ENCODE data around the gene ROR1.
A peak's percentile ranks its signal among the peaks of the same experiment; 100 is the strongest.

The ROR1 gene

GRCh38 chr1:63856924-63857323 lies 83.1 kb downstream of the ROR1 start:
- DNase-seq (ENCODE audit: low spot score), result no peak

DNA sequence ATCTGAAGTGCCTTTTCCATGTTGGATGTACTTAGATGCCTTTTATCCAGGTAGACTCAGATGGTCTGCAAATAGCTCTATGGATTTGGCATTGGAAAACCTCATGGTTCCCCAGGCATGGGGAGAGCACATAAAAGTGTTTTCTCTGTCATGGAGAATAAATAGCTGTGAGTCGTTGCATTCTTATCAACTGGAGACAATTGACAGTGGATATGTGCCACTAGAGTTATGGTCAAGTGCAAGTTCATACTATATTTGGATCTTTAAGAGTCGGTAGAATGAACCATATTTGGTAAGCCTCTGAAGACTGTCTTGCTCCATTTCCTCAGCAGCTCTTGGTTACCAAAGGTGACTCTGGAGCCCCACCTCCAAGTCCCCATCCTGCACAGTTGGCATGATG lies 83.7 kb downstream of the ROR1 start:
- no peak for DNase-seq (ENCODE audit: low spot score)

- no peak for DNase-seq (ENCODE audit: low spot score)
Measured at GRCh38 chr1:63858153-63858552, 84.3 kb downstream of the ROR1 start.

DNA sequence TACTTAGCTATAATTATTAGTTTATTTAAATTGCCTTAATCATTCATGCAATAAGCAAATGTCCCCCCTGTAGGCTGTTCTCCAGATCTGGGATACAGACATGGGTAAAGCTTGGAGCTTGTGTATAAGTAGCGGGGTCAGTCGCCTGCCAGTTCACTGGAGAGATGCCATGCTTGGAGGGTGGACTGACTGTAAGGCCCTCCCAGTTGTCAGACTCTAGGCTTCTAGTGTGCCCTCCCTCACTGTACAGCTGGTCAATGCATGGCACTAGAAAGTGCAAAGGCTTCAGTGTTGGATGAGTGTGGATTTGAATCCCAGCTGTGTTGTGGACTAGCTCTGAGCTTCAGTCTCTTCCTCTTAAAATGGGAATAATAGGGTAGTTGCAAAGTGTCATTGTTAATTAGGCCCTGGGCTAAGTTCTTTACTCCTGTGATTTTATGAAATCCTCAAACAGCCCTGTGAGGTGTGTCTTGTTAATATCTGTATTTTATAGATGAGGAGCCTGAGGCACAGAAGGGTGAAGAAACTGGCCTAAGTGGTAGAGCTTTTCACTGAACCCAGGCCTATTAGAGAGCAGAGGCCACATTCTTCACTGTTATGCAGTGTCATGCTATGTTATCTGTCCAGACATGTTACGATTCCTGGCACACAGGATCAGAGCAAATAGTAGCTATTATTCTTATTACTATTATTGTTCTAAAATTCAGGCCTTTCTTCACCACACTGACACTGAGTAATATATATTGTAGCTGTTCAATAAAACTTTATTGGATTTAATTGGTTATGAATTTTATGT lies 85.9 kb downstream of the ROR1 start:
- DNase-seq (ENCODE audit: low spot score), result no peak

- no peak for DNase-seq (ENCODE audit: low spot score)
Measured at GRCh38 chr1:63861052-63861691, 87.4 kb downstream of the ROR1 start.

DNA sequence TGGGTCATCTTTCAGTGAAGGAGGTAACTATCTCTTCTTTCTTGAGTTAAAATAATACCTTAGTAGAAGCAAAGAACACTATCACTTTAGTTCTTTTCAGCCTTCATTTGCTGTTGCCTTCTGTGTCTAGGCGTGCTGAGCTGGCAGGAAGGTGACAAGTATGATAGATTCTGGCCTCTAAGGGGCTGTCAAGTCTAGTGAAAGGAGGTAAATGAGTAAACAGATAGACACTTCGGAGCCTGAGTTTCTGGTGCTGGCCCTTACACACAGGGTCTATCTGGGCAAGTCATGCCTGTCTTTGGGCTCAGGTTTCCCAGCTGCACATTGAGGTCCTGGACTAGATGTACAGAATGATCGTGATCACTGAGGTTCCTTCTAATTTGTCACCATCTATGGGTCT lies 89.3 kb downstream of the ROR1 start:
- DNase-seq (ENCODE audit: low spot score), result no peak

DNA sequence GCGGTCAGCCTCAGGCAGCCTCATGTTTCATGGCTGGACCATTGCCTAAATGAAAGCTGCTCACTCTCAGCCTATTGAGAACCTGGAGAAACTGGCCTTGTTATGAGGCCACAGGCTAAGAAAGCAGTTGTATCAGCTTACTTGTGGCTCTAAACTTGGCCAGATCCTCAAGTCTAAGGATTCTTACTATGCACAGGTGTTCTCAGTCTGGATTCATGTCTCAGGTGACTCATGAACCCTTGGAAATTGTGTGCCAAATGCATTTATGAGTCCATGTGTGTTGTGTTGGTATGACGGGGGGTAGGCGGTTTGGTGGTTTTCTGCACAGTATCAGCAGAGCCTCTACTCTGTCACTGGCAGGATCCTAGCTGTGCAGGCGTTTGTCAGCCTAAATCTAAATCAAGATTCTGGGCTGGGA lies 90.4 kb downstream of the ROR1 start:
- DNase-seq (ENCODE audit: low spot score), result no peak

DNA sequence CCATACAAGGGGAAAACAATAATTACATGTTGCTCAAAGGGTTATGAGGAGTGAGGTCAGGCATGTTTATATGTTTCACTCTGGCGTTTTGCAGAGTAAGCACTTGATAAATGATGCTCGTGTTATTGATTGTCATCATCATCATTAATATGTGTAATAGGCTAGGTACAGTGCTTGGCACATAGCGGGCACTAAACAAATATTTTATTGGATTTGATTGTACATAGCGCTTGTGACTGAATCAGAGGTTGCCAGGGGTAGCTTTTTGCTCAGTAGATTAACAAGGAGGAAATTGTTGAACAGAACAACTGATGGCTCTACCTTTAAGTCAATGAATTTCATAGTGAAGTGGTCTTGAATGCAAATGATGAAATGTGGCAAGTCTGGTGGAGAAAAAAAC lies 91.7 kb downstream of the ROR1 start:
- DNase-seq (ENCODE audit: low spot score), result no peak

GRCh38 chr1:63866084-63866483 lies 92.3 kb downstream of the ROR1 start:
- no peak for DNase-seq (ENCODE audit: low spot score)

DNA sequence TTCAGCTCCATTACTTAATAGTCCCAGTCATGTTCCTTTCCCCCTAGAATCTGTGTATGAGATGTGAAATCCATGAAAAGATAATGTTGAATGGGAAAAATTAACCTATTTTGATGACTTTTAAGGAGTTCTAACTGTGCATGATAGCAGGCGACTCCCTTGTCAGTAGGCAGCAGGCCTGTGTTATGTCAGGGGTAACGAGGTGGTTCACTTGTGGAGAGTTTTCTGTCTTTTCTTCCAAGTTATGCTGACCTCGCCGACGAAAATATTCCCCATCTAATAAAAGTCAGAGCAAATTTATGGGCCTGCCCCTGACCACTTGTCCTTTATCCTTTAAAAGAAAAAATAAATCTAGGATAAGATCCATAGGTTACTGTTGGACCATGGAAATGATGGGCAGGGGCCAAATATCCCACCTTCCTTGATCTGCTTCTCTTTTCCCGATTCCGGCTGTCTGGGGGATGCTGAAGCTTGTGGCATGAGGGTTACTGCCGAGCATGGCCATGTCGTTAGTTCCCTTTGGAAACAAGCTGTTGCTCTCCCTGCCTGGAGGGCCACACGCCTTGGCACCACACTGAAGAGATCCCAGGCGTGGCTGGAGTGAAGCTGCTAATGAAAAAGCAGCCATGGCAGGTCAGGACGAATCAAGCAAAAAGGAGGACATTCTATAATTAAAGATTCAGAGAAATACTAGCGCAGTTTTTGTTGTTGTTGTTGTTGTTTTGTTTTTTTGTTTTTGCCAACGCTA lies 93.8 kb downstream of the ROR1 start:
- DNase-seq (ENCODE audit: low spot score), result peak; percentile 39

DNA sequence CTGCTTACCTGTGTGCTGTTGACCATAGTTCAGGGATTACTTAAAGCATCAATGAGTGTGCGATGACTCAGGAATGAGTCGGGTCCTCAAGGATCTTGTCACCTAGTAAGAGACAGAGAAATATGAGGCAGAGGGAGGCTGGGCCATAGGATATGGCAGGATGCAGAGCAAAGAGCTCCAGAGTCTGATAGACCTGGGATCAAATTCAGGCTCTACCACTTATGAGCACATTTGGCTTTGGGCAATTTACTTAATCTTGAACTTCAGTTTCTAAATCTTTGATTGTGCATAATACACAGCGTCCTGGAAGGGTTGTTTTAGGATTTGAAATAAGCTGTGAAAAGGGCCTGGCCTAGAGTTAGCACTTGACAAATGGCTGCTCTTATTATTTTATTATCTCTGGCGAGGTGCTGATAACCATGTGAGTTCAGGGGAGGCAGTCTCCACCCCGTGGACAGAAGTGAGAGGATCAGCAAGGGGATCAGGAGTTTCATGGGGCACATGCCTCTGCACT lies 94.5 kb downstream of the ROR1 start:
- no peak for DNase-seq (ENCODE audit: low spot score)

GRCh38 chr1:63870152-63870551 lies 96.3 kb downstream of the ROR1 start:
- no peak for DNase-seq (ENCODE audit: low spot score)

DNA sequence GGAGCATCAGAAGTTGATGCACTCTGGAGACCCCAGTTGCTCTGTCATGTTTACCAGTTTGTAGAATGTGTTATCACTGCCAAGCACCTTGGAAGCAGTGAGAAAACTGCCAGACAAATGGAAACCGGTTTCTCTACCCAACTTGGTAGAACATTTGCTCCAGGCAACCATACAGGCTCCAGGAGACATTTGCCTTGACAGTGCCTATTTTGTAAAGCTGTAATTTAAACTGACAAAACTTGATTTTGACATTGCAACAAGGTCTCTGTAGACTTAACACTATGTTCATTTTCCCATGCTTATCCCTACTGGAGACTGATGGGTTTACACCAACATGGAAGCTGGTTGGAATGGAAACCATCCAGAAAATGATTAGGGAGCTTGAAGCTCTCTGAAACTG lies 97.6 kb downstream of the ROR1 start:
- no peak for DNase-seq (ENCODE audit: low spot score)

GRCh38 chr1:63873751-63874150 lies 99.9 kb downstream of the ROR1 start:
- DNase-seq (ENCODE audit: low spot score), result no peak

- DNase-seq (ENCODE audit: low spot score), result no peak
Measured at GRCh38 chr1:63874278-63874880, 100.6 kb downstream of the ROR1 start.

- no peak for DNase-seq (ENCODE audit: low spot score)
Measured at GRCh38 chr1:63875636-63876035, 101.8 kb downstream of the ROR1 start.

GRCh38 chr1:63877021-63877767 lies 103.4 kb downstream of the ROR1 start:
- DNase-seq (ENCODE audit: low spot score), result no peak

GRCh38 chr1:63877816-63878215 lies 104.0 kb downstream of the ROR1 start:
- DNase-seq (ENCODE audit: low spot score), result no peak

DNA sequence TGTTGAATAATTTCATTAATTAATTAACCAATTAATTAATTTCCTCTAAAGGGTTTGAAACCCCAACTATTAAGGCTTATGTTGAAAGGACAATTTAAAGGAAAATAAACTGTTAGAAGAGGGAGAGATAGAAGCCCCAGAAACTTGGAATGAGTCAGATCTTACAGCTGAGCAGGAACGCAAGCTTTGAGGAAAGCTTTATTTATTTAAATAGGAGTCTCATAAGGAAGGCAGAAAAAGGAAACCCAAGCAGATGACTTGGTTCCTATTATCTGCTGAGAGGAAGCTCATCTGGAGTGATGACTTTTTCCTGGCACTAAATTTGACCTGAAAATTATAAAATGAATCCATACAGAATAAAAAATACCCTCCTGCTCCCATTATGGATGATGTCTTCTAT lies 105.1 kb downstream of the ROR1 start:
- DNase-seq (ENCODE audit: low spot score), result no peak

GRCh38 chr1:63880958-63881576 lies 107.2 kb downstream of the ROR1 start:
- DNase-seq (ENCODE audit: low spot score), result no peak
